Duodenal mucosa (tissue), 2 donors: Measurements from ENCODE around the gene SUZ12.
"Not testable (repeated sequence)": the region's sequence is repeated elsewhere in the genome, so short reads cannot be mapped to it uniquely, and the experiment has no call there.

Source experiments
- H3K27ac ChIP-seq: one replicate; pipeline ENCODE4 v1.7.0; 2013; ENCODE audit warnings: low read depth, low read length
- H3K27me3 ChIP-seq, 2 donors: one replicate each; pipeline ENCODE4 v1.7.0; 2013; ENCODE audit warnings: low read length in 2 of 2, control low read depth in 1 of 2; ENCODE audit not compliant: insufficient read depth in 2 of 2, control insufficient read depth in 1 of 2
- H3K36me3 ChIP-seq, 2 donors: one replicate each; pipeline ENCODE4 v1.7.0; 2013; ENCODE audit warnings: low read length in 2 of 2, control low read depth in 1 of 2; ENCODE audit not compliant: insufficient read depth in 2 of 2, control insufficient read depth in 1 of 2
- H3K4me1 ChIP-seq, 2 donors: one replicate each; pipeline ENCODE4 v1.7.0; 2013; ENCODE audit warnings: low read length in 2 of 2, control low read depth in 1 of 2; ENCODE audit not compliant: insufficient read depth in 2 of 2, control insufficient read depth in 1 of 2
- H3K4me3 ChIP-seq, 2 donors: one replicate each; pipeline ENCODE4 v1.7.0; 2013; ENCODE audit warnings: low read length in 2 of 2, low read depth in 1 of 2
- H3K9ac ChIP-seq, 2 donors: one replicate each; pipeline ENCODE4 v1.7.0; 2013; ENCODE audit warnings: low read length in 2 of 2, low read depth in 1 of 2
- H3K9me3 ChIP-seq, 2 donors: one replicate each; pipeline ENCODE4 v1.7.0; 2013; ENCODE audit warnings: low read length in 2 of 2, control low read depth in 1 of 2; ENCODE audit not compliant: control insufficient read depth in 1 of 2

SUZ12 gene

GRCh38 chr17:32033223-32033622 lies 96.4 kb downstream of the SUZ12 start:
- Histone ChIP-seq H3K27me3 (no peaks in the 10 kb centered on the region), H3K4me1 (no peaks in the 10 kb centered on the region), H3K36me3 (peaks cover 0 to 20% of the 10 kb centered on the region in 2 donors), H3K4me3 (no peak overlapping the region), H3K9ac (no peak overlapping the region), H3K9me3 (no peaks in the 10 kb centered on the region), H3K27ac (no peak overlapping the region)

GRCh38 chr17:32033812-32034211 lies 97.0 kb downstream of the SUZ12 start:
- not testable (repeated sequence) for H3K4me3 ChIP-seq, H3K9me3 ChIP-seq, H3K4me1 ChIP-seq, H3K9ac ChIP-seq, H3K27me3 ChIP-seq, H3K27ac ChIP-seq
- H3K36me3 ChIP-seq = peaks cover 0 to 20% of the 10 kb centered on the region in 2 donors

GRCh38 chr17:32040246-32040645 lies 103.4 kb downstream of the SUZ12 start:
- not testable (repeated sequence) for H3K9me3 ChIP-seq, H3K4me1 ChIP-seq, H3K9ac ChIP-seq, H3K4me3 ChIP-seq, H3K27me3 ChIP-seq, H3K27ac ChIP-seq
- H3K36me3 ChIP-seq = peaks cover 0 to 18% of the 10 kb centered on the region in 2 donors

GRCh38 chr17:32041306-32041875 lies 104.6 kb downstream of the SUZ12 start:
- not testable (repeated sequence) for H3K27ac ChIP-seq, H3K4me1 ChIP-seq, H3K9ac ChIP-seq, H3K27me3 ChIP-seq, H3K9me3 ChIP-seq, H3K4me3 ChIP-seq
- peaks cover 0 to 16% of the 10 kb centered on the region in 2 donors for H3K36me3 ChIP-seq

GRCh38 chr17:32042266-32042665 lies 105.5 kb downstream of the SUZ12 start:
- H3K4me3 ChIP-seq, H3K27me3 ChIP-seq, H3K36me3 ChIP-seq, H3K9me3 ChIP-seq, H3K9ac ChIP-seq, H3K4me1 ChIP-seq, H3K27ac ChIP-seq: not testable (repeated sequence)

GRCh38 chr17:32045611-32046010 lies 108.8 kb downstream of the SUZ12 start:
- not testable (repeated sequence) for H3K9me3 ChIP-seq, H3K4me3 ChIP-seq, H3K36me3 ChIP-seq, H3K4me1 ChIP-seq, H3K27ac ChIP-seq, H3K9ac ChIP-seq, H3K27me3 ChIP-seq

- H3K9ac ChIP-seq, H3K27ac ChIP-seq, H3K4me3 ChIP-seq, H3K36me3 ChIP-seq, H3K27me3 ChIP-seq, H3K4me1 ChIP-seq, H3K9me3 ChIP-seq: not testable (repeated sequence)
Measured at GRCh38 chr17:32047663-32048062, 110.9 kb downstream of the SUZ12 start.
